ENCODE measurements around the gene ABCG1.

Gene ABCG1

DNA sequence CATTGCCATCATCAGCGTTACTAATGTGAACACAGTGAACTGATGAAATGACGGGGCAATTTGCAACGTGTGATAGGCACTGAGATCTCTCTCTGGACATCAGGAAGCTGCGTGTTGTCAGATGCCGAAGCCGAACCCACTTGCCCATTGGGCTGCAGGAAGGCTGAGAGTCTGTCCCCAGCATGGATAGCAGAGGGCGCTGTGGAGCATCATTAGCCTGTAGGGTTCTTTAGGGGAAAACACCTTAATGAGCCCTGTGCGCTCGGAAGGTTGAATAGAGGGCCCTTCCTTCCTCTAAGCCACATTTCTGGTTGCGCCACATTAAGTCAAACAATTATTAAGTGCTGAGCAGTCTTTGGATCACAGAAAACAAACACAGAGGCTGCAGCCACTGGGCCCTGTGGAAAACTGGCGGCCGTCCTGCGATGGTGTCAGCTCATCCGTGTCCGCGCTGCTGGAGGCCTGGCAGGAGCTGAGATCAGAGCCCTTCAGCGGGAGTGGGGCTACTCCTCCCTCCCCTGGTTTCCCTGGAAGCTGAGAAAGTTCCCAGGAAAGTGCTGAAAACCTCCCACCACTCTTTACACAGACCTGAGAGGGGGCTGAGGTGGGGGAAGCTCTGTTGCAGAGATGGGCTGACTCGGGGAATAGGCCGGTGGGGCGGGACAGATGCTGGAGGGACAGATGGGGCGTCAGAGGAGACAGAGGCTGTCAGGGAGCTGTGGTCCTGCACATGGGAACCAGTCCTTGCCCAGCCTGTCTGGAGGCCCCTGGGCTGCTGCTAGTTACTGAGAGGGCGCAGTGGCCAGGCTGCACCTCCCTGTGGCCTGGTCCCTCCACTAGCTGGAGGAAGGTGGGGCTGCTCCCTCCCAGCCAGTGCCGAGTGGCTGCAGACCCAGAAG lies 119.1 kb downstream of the ABCG1 start:
- TF ChIP-seq, protein P1, sequence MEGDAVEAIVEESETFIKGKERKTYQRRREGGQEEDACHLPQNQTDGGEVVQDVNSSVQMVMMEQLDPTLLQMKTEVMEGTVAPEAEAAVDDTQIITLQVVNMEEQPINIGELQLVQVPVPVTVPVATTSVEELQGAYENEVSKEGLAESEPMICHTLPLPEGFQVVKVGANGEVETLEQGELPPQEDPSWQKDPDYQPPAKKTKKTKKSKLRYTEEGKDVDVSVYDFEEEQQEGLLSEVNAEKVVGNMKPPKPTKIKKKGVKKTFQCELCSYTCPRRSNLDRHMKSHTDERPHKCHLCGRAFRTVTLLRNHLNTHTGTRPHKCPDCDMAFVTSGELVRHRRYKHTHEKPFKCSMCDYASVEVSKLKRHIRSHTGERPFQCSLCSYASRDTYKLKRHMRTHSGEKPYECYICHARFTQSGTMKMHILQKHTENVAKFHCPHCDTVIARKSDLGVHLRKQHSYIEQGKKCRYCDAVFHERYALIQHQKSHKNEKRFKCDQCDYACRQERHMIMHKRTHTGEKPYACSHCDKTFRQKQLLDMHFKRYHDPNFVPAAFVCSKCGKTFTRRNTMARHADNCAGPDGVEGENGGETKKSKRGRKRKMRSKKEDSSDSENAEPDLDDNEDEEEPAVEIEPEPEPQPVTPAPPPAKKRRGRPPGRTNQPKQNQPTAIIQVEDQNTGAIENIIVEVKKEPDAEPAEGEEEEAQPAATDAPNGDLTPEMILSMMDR (IDR thresholded peaks at IDR 0.05; ENCODE audit: extremely low read depth, missing control alignments), result peak; percentile 67
- DNase-seq (ENCODE audit: low spot score), result peak; percentile 71

DNA sequence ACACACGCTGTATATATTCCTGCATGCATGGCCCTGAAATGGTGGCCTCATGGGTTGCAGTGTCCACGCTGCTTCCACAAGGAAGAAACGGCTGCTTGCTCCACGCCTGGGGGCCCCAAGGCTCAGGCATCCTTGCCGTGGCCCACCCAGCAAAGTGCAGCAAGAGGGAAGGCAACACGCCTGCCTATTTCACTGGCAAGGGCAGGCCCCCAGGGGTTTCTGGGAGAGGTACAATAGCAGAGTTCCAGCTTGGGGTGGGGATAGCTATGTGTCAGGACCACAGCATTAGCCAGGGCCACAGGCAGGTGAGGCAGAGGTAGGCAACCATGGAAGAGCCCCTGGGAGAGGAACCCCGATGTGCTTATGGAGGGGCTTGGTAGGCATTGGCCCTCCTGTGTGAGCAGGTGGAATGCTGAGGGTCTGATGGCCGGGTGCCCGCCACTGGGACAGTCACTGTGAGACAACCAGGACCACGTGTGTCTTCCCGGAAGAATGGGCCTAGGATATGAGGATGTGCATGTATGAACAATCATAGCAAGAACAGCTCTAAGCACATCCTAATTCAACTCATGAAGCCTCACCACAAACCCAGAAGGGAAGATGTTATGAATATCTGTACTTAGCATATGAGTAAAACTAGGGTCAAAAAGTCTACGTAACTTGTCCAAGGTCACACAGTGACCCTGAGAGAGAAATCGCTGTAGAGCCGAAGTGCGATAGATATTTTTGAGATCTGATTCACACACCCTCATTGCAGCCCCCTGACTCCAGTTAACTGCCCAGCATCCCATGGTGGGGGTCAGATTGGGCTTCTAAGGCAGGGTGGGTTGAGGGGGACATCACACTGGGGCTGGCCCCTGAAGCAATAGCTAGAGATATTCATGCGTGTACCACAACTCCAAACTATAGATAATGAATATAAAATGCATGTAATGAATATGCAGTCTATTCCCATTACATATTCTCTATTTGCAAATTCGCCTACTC lies 120.1 kb downstream of the ABCG1 start:
- TF ChIP-seq, protein P1 (IDR thresholded peaks at IDR 0.05; ENCODE audit: extremely low read depth, missing control alignments), result no peak
- DNase-seq (ENCODE audit: low spot score), result no peak

DNA sequence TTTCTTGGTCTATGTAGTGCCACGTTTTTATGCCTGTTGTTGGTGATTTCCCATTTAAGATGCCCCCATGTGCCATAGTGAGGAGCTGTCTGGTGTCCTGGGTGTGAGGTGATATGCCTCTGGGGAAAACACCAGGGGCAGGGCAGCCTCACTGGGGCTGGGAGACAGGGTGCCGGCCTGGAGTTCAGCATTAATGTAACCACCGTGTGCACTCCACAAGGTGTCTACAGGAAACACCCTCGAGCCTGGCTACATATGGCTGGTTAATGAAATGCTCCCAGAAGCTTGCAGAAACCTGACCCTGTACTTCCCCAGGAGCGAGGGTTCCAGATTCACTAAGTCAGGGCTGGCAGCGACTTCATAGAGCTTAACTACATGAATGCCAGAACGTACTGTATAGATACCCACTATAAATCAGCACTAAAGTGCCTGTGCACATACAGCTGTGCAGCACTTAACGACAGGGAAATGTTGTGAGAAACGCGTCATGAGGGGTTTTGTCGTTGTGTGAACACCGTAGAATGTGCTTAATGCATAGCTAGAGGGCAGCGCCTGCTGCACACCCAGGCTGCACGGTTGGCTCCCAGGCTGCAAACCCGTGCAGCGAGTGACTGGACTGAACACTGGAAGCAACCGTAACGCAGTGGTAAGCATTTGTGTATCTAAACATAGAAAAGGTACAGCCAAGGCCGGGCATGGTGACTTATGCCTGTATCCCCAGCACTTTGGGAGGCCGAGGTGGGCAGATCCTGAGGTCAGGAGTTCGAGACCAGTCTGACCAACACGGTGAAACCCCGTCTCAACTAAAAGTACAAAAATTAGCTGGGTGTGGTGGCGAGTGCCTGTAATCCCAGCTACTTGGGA lies 121.5 kb downstream of the ABCG1 start:
- TF ChIP-seq, protein P1 (IDR thresholded peaks at IDR 0.05; ENCODE audit: extremely low read depth, missing control alignments), result no peak
- DNase-seq (ENCODE audit: low spot score), result no peak

DNA sequence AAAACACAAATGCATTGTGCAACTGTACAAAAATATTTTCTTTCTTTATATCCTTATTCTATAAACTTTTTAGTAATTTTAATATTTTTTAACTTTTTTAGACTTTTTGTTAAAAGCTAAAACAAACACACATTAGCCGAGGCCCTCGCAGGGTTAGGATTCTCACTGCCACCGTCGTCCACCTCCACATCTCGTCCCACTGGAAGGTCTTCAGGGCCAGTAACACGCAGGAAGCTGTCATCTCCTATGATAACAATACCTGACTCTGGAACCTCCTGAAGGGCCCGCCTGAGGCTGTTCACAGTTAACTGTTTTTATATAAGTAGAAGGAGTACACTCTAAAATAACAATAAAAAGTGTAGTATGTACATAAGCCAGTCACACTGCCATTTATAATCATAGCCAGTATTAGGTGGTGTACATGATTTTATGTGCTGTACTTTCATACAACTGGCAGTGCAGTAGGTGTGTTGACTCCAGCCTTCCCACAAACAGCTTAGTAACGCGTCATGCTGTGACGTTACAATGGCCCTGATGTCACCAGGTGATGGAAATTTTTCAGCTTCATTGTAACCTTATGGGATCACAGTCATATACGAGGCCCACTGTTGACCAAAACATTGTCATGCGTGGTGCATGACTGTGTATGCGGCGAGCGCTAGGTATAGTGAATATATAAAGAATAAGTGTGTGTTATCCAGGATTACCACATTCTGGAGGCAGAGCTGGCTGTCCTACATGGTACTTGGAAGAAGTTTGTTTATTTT lies 123.0 kb downstream of the ABCG1 start:
- no peak for DNase-seq (ENCODE audit: low spot score)
- TF ChIP-seq, protein P1 (IDR thresholded peaks at IDR 0.05; ENCODE audit: extremely low read depth, missing control alignments), result no peak

DNA sequence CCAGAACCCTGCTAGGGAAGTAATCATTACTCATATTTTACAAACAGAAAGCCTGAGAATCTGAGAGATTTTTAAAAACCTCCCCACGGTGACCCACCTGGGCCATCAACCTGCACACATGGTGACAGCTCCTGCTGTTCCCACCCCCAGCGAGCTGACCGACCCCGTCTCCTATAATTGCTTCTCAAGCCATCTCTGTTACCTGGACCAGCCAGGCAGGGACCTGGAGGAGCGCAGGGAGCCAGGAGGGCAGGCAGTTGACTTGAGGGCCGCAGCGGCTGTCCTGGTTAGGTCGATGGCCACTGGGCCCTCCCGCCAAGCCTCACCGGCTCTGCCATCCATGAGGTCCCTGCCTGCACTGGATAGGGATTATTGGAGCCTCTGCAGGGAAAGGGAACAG lies 124.2 kb downstream of the ABCG1 start:
- DNase-seq (ENCODE audit: low spot score), result no peak
- TF ChIP-seq, protein P1 (IDR thresholded peaks at IDR 0.05; ENCODE audit: extremely low read depth, missing control alignments), result no peak

DNA sequence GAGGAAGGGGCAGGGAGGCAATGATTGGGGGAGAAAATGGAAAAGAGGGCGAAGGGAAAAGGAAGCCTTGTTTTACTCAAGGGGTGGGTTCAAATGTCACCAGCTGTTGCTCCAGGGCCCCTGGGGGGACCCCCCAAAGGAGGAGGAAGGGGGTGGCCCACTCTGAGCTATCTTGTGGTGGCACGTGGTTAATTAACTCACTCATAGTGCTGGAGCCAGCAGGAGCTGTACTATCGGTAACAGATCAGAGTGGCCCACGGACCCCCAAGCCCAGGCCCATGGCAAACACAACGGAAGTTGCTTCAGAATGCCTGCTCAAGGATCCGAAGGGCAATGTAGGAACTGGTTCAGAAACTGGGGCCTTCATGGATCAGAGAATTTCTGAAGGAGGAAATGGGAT lies 124.6 kb downstream of the ABCG1 start:
- TF ChIP-seq, protein P1 (IDR thresholded peaks at IDR 0.05; ENCODE audit: extremely low read depth, missing control alignments), result no peak
- DNase-seq (ENCODE audit: low spot score), result no peak
